BJ (cell line): Measurements from ENCODE around the gene CFAP69. TPM values are rescaled to one million over a fixed set of nuclear protein-coding genes. Genes with fewer than 3 reads are reported as not detected.
"Not testable (repeated sequence)": the region's sequence is repeated elsewhere in the genome, so short reads cannot be mapped to it uniquely, and the experiment has no call there.

Experiments used
- CTCF ChIA-PET: fragments of 350-600 bp; formaldehyde crosslinking; extraction: SDS; loops from one replicate; lab custom pipeline; 2021; ENCODE audit warnings: antibody characterized with exemption, inconsistent platforms; lab: Yijun Ruan, JAX
- POLR2A ChIA-PET: fragments of 300-600 bp; sonication (Branson Sonifier 250); formaldehyde crosslinking; extraction: SDS; loops from one replicate; lab custom pipeline; 2021; ENCODE audit warnings: antibody characterized with exemption; lab: Charles Lee
- DNase-seq: peaks from one replicate; pipeline ENCODE4 v3.0.0-alpha.2; 2011; ENCODE audit warnings: low read depth
- H3K27me3 ChIP-seq: 2 replicates; pipeline ENCODE4 v1.6.0; 2011; ENCODE audit warnings: low read length; ENCODE audit not compliant: control insufficient read depth, insufficient read depth
- H3K36me3 ChIP-seq: 2 replicates; pipeline ENCODE4 v1.5.1; 2011; ENCODE audit warnings: low read length; ENCODE audit not compliant: control insufficient read depth, insufficient read depth
- H3K4me3 ChIP-seq: 2 replicates; pipeline ENCODE4 v1.5.1; 2011; ENCODE audit warnings: low read depth, mild to moderate bottlenecking, control low read depth, low read length
- CTCF ChIP-seq: IDR thresholded peaks from 2 replicates; pipeline ENCODE4 v1.5.1; 2011; ENCODE audit warnings: low read depth, mild to moderate bottlenecking, control low read depth, inconsistent platforms, low read length, moderate library complexity; ENCODE audit not compliant: insufficient read depth
- polyA plus RNA-seq: library from polyadenylated mRNA; depleted of rRNA; stranded (reverse); fragments of >200 nt; gene quantifications from 2 replicates; pipeline ENCODE4 v1.2.3, GENCODE V29; 2011; rRNA removed
- small RNA-seq: library from RNA; depleted of rRNA; stranded (forward); fragments of <200 nt; gene quantifications from one replicate; pipeline ENCODE3, GENCODE V24; 2012; ENCODE audit warnings: low replicate concordance, low read depth; ENCODE audit not compliant: insufficient read length

The CFAP69 gene
- polyA plus RNA-seq, 1 experiment, result 0.90 TPM

- TF ChIP-seq CTCF, result peak; percentile 87
- peak; percentile 78 for DNase-seq
- Histone ChIP-seq H3K36me3 (no peaks in the 10 kb centered on the region), H3K4me3 (peak within 1 kb of the TSS; percentile 89), H3K27me3 (no peaks in the 10 kb centered on the region)
- ChIA-PET POLR2A (no interaction called here), CTCF (interaction anchor here (1.0 to 1.7 kb wide), 3 partner anchors 21 to 193 kb away, joined by 3 to 5 read pairs (median 3); partner anchors contain the start of genes CLDN12 and STEAP1)
Observed at GRCh38 chr7:90346336-90347125, 101.6 kb downstream of the CFAP69 start, which contains the start of gene GTPBP10. Gene GTPBP10 (plus strand): TSS chr7:90346716. CDS start chr7:90346742, 26 bp downstream.

GRCh38 chr7:90347759-90348158, 102.8 kb downstream of the CFAP69 start:
- Histone ChIP-seq H3K36me3 (no peaks in the 10 kb centered on the region), H3K27me3 (no peaks in the 10 kb centered on the region), H3K4me3 (no peak overlapping the region)
- no peak for DNase-seq
- POLR2A ChIA-PET, result no interaction called here
- no peak for TF ChIP-seq CTCF
- CTCF ChIA-PET, result interaction anchor here (0.8 to 1.1 kb wide), 3 partner anchors 9 to 30 kb away, joined by 3 to 4 read pairs (median 3); no protein-coding TSS in a partner anchor

GRCh38 chr7:90349305-90349704, 104.3 kb downstream of the CFAP69 start:
- no peak for TF ChIP-seq CTCF
- DNase-seq, result no peak
- POLR2A ChIA-PET, result no interaction called here

GRCh38 chr7:90350032-90350431, 105.1 kb downstream of the CFAP69 start:
- CTCF ChIA-PET, H3K36me3 ChIP-seq, H3K4me3 ChIP-seq, POLR2A ChIA-PET, DNase-seq, H3K27me3 ChIP-seq: not testable (repeated sequence)

More at GRCh38 chr7:90349305-90349704, 104.3 kb downstream of the CFAP69 start:
- Histone ChIP-seq H3K4me3 (no peak overlapping the region), H3K27me3 (no peaks in the 10 kb centered on the region), H3K36me3 (no peaks in the 10 kb centered on the region)
- CTCF ChIA-PET, result interaction anchor here (1.2 kb wide), 1 partner anchor 12 kb away, joined by 3 read pairs; no protein-coding TSS in a partner anchor

GRCh38 chr7:90351987-90352386, 107.0 kb downstream of the CFAP69 start:
- Histone ChIP-seq H3K36me3 (no peaks in the 10 kb centered on the region; the same call in 1 of the 2 replicates), H3K4me3 (no peak overlapping the region), H3K27me3 (no peaks in the 10 kb centered on the region)
- DNase-seq, result no peak
- no peak for TF ChIP-seq CTCF
- CTCF ChIA-PET, result no interaction called here
- POLR2A ChIA-PET, result no interaction called here

Small RNAs within 50 kb of the gene (small RNA-seq; reads per million reads assigned to genes)
- not detected for gene RF00019

Other genes starting within 250 kb of the CFAP69 start
- gene STEAP1, start 90.7 kb upstream of the CFAP69 start, polyA plus RNA-seq, result 2.7 and 6.9 TPM in 2 replicates
- gene STEAP2, start 33.4 kb upstream of the CFAP69 start, polyA plus RNA-seq, result 2.1 and 5.1 TPM in 2 replicates
- gene FAM237B, start 76.1 kb downstream of the CFAP69 start, polyA plus RNA-seq, result not detected in 2 replicates
- gene GTPBP10, start 101.5 kb downstream of the CFAP69 start, polyA plus RNA-seq, result 4.2 and 13.2 TPM in 2 replicates
- 61.8 and 71.0 TPM in 2 replicates for gene CLDN12, start 158.3 kb downstream of the CFAP69 start, polyA plus RNA-seq
- not detected in 2 replicates for gene PTTG1IP2, start 224.5 kb downstream of the CFAP69 start, polyA plus RNA-seq